Activated CD4-positive, alpha-beta T cell treated with anti-CD3 and anti-CD28 coated beads, Interleukin-10, Interleukin-2, amounts not matched to agents 100 ng/mL and 50 ng/mL, durations not matched to agents 16 hours and 8 hours (primary cell): ENCODE measurements around the gene SPANXN5.
"Not testable (repeated sequence)": the region's sequence is repeated elsewhere in the genome, so short reads cannot be mapped to it uniquely, and the experiment has no call there.

ENCODE experiments used
- DNase-seq: peaks from one replicate; pipeline ENCODE4 v3.0.0-alpha.2; 2020

The SPANXN5 gene, protein sequence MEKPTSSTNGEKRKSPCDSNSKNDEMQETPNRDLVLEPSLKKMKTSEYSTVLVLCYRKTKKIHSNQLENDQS

GRCh38 chrX:52797327-52797726 is at the start of gene SPANXN5:
SPANXN5 (minus strand) TSS chrX:52797427; CDS start chrX:52797348, 79 bp downstream.
- not testable (repeated sequence) for DNase-seq

GRCh38 chrX:52843619-52844018 is 46.4 kb upstream of the SPANXN5 start:
- not testable (repeated sequence) for DNase-seq

DNA sequence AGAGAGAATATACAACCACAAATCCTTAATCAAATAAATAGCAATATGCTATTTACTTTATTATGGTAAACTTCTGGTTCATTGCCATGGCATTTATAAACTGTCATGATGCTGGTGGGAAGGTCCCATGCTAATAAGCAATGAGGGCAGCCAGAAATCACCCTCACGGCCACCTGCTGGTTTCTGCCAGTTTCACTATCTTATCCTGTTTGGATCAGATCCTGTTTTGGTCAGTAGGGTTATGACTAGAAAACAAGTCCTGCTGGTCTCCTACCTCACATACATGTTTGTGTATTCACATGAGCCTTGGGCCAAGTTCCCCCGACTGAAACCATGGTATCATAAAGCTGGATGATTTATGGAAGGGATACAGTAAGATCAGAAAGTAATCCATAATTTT is 41.9 kb upstream of the SPANXN5 start:
- DNase-seq: no peak

DNA sequence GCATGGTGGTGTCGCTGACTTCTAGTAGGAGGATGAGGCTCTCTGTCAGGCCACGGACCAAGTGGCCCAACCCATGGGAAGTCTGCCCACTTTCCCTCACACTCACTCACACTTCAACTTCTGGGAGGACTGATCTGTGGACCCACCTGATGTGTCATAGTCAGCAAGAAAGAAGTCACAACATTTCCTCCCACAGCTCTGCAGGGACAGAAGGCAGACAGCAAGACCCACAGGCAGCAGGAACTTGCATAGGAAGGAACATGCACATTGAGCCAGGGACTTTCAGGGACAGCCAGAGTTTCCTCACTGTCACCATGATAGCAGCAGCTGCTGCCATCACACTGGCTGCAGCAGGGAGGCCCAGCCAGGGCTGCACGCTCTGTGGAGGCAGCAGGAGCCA is 33.3 kb upstream of the SPANXN5 start:
- no peak for DNase-seq

- DNase-seq: no peak
These were observed 27.4 kb upstream of the SPANXN5 start for GRCh38 chrX:52824608-52825007.

GRCh38 chrX:52821079-52821760 is 24.0 kb upstream of the SPANXN5 start:
- no peak for DNase-seq

DNA sequence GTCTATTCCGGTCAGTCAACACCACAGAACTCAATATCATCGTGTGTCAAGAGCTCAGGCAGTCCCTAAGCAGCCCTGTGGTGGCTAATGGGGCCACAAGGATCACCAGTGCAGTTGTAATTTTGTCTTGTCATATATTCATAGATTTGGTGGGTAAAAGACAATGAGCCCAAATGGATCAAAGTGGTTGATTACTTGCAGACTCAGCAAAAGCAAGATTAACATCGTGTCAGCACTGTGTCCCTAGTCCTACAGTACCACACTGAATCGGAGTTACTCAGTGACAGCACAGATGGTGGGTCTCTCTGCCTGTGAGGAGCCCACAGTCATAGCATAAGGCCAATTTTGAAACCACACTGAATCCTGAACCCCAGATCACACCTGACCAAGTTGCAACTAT is 22.6 kb upstream of the SPANXN5 start:
- no peak for DNase-seq

DNA sequence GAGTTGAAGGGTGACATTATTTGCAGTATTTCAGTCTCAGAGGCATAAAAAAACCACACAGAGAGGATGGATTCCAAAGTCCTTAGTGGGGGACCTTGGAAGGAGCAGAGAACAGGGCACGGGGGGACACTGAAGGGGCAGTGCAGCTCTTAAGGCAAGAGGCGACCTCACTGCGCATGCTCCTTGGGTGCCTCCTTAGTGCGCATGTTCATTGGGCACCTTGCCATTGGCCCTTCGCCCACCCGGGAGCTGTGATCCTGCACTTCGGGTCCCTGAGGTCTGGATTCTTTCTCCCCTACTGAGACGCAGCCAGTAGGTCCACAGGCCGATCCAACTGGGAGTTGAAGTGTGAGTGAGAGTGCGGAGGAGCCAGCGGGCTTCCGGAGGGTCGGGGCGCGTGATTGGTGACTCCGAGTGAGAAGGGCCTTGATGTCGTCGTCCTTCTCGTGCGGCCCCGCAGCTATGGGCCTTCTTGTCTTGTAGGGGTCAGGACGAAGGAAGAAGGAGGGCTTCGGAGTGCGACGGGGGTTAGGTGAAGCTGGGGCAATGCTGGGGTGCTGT is 13.9 kb upstream of the SPANXN5 start, which contains the start of gene XAGE5:
Gene XAGE5, plus strand, starts transcription at position 223 of the 561 bp plus-strand sequence. CDS start 1,280 bp downstream, outside the sequence.
- no peak for DNase-seq

- not testable (repeated sequence) for DNase-seq
These were observed 7.6 kb upstream of the SPANXN5 start for GRCh38 chrX:52804876-52805275.

DNA sequence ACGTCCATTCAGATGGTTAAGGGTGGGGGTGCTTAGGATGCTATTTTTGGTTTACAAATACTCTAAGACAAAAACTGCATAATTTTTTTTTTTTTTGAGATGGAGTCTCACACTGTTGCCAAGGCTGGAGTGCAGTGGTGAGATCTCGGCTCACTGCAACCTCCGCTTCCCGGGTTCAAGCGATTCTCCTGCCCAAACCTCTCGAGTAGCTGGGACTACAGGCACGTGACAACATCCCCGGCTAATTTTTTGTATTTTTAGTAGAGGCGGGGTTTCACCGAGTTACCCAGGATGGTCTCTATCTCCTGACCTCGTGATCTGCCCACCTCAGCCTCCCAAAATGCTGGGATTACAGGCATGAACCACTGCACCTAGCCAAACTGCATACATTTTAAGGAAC is 23.7 kb downstream of the SPANXN5 start:
- DNase-seq: not testable (repeated sequence)

DNA sequence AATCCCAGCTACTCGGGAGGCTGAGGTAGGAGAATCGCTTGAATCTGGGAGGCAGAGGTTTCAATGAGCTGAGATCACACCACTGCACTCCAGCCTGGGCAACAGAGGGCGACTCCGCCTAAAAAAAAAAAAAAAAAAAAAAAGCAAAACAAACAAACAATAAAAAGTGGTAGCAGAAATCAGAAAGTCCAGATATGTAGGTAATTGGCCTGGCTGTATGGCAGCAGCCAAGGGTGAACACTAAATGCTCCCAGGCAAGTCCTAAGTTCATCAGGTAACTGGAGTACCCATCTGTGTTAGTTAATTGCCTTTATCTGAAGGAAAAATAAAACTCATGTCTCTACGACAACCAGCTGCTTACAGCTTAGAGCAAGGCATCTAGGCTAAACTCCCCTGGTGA is 31.2 kb downstream of the SPANXN5 start:
- not testable (repeated sequence) for DNase-seq

- not testable (repeated sequence) for DNase-seq
These were observed 46.3 kb downstream of the SPANXN5 start, which contains the start of gene SSX2B for GRCh38 chrX:52750952-52751351. SSX2B (plus strand) TSS chrX:52751252; CDS start chrX:52752681, 1,429 bp downstream.
